Pulmonary artery endothelial cell (primary cell): ENCODE results near the gene SLC38A1. TPM values are rescaled to one million over a fixed set of nuclear protein-coding genes. Genes with fewer than 3 reads are reported as not detected.
"Not testable (repeated sequence)": the region's sequence is repeated elsewhere in the genome, so short reads cannot be mapped to it uniquely, and the experiment has no call there.

Experiments used
- DNase-seq: peaks from one replicate; pipeline ENCODE4 v3.0.0-alpha.2; 2011; ENCODE audit warnings: low read depth, low spot score
- total RNA-seq: library from RNA; depleted of rRNA; stranded (reverse); fragments of >200 nt; gene quantifications from 2 replicates; pipeline ENCODE4 v1.2.3, GENCODE V29; 2014

SLC38A1 gene
- total RNA-seq, 1 donor from 2014 or later = 66.2 TPM

GRCh38 chr12:46209170-46209569 is 59.7 kb downstream of the SLC38A1 start:
- DNase-seq = no peak

- no peak for DNase-seq
Observed at GRCh38 chr12:46208370-46208769, 60.5 kb downstream of the SLC38A1 start.

- no peak for DNase-seq
Observed at GRCh38 chr12:46207644-46208043, 61.2 kb downstream of the SLC38A1 start.

DNA sequence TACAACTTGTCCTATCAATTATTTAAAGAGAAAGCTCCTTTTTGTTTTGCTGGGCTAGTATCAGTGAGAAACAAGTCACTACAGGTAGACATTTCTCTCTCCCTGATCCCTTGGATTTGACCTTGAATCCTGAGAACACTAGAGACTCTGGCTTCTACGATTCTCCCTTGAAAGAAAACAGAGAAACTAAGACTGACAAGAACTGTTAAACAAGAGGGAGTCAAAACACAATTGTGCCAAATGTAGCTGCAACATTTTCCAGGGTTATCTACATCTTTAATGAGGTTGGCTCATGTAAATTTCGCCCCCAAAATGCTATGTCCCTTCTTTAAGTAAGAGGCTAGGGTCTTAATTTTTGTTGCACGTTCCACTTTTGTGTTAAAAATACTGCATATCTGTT is 62.4 kb downstream of the SLC38A1 start:
- DNase-seq = no peak

- no peak for DNase-seq
Observed at GRCh38 chr12:46205294-46205693, 63.5 kb downstream of the SLC38A1 start.

DNA sequence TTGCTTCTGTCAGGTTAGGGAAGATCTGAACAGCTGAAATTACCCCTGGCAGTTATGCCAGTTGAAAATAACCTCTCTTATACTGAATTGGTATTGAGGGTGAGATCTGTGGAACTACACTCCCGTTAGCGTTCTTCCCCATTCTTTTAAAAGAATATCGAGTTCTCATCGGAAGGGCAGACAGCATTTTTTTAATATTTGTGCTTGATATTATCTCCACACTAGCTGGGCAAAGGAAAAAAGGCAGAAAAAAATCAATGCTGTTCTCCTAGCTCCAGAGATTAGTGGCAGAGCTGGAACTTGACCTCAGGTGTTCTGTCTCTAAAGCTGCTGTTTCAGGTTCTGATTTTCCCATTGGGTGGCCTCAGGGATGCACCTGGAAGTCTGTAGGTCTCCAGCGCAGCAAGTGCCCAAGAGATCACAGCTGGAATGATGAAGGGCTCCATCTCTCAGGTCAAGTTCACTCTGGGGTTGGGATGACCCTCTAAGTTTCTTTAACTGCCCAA is 67.5 kb downstream of the SLC38A1 start:
- no peak for DNase-seq

GRCh38 chr12:46200551-46200950 is 68.3 kb downstream of the SLC38A1 start:
- no peak for DNase-seq

DNA sequence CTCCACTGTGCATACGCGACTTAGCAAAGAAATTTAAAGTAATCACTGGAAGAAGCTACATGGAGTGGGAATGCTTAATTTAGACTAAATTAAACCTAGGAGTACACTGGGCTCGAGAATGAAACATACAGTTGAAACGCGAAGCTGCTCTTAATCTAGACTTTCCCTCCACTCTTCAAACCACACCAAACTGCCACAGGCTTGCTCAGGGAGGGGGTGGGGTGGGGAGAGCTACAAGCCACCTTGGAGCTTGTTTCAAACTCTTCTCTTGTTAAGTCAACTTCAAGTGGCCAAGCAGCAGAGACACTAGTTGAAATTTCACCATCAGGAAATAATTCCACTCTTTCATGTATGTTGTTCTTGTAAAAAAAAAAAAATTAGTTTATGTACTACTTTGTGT is 69.9 kb downstream of the SLC38A1 start:
- no peak for DNase-seq

GRCh38 chr12:46197883-46198282 is 71.0 kb downstream of the SLC38A1 start:
- DNase-seq = no peak

DNA sequence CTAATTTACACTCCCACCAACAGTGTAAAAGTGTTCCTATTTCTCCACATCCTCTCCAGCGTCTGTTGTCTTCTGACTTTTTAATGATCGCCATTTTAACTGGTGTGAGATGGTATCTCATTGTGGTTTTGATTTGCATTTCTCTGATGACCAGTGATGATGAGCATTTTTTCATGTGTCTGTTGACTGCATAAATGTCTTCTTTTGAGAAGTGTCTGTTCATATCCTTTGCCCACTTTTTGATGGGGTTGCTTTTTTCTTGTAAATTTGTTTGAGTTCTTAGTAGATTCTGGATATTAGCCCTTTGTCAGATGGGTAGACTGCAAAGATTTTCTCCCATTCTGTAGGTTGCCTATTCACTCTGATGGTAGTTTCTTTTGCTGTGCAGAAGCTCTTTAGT is 78.3 kb downstream of the SLC38A1 start:
- DNase-seq = not testable (repeated sequence)

DNA sequence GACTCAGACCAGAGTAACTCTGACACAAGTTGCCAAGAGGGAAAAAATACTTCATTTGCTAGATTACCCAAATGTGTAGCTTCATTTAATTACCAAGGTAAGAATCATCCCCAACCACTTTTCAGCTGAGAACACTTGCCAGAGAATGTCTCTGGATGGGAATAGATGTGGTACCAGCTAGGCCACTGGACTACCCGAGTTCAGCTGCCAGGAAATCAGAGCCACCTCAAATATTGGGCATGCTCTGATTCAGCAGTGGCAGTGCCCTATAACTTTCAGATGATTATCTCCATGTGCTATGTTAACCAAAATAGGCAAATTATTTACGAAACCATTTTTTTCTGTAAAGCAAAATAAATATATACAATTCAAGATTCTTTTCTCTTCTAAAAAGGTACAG is 80.7 kb downstream of the SLC38A1 start:
- no peak for DNase-seq

DNA sequence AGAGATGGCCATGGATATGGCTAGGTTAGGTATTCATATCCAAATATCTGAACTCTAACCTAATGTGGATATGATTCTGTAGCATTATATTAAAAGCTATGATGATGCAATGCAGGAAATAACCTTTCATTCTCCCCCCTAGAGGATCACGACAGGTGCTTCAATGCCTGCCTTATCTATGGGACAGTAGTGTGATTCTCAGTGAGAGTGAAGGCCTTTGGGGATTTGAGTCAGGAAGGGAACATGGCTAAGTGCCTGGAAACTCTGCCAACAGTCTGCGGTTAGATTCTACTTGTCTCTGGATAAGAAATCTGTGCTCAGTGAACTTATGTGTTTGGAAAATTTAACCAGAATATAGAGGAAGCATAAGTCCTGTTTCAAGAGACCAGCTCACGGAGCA is 81.8 kb downstream of the SLC38A1 start:
- no peak for DNase-seq

GRCh38 chr12:46186088-46186487 is 82.8 kb downstream of the SLC38A1 start:
- DNase-seq = no peak

DNA sequence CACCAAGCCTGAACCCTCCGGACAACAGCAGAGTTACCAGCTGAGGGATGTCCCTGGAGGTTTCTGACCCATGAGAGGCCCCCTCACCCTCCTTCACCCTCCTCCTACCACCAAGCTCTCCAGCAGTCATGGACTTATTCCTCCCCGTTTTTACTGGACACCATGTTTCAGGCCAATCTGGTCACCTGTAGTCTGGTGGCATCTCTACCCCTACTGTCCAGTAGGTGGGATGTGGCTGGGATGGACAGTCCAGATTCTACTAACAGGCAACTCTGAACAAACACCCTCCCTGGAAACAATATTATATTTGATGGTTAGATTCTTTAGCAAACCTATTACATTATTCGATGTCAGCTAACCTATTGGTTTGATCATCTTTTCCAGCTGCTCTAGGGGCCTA is 83.2 kb downstream of the SLC38A1 start:
- DNase-seq = no peak

- no peak for DNase-seq
Observed at GRCh38 chr12:46184798-46185595, 83.8 kb downstream of the SLC38A1 start.

DNA sequence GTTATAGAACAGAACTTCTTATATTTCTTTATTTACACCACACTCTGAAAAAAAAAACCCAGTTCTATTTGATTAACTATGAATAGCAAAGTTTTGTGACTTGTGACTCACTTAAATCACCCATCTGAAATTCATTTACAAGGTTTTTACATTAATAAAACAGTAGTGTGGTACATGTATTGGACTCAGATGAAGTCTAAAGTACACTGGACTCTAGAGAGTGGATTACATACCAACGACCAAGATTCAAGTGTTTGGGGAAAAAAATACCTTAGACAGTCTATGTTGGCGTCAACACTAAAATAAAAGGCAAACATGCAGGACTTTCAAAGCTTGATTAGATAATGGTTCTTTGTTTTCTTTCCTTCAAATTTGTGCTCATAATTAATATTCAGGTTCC is 85.7 kb downstream of the SLC38A1 start:
- no peak for DNase-seq

GRCh38 chr12:46181465-46181864 is 87.4 kb downstream of the SLC38A1 start:
- DNase-seq = no peak

DNA sequence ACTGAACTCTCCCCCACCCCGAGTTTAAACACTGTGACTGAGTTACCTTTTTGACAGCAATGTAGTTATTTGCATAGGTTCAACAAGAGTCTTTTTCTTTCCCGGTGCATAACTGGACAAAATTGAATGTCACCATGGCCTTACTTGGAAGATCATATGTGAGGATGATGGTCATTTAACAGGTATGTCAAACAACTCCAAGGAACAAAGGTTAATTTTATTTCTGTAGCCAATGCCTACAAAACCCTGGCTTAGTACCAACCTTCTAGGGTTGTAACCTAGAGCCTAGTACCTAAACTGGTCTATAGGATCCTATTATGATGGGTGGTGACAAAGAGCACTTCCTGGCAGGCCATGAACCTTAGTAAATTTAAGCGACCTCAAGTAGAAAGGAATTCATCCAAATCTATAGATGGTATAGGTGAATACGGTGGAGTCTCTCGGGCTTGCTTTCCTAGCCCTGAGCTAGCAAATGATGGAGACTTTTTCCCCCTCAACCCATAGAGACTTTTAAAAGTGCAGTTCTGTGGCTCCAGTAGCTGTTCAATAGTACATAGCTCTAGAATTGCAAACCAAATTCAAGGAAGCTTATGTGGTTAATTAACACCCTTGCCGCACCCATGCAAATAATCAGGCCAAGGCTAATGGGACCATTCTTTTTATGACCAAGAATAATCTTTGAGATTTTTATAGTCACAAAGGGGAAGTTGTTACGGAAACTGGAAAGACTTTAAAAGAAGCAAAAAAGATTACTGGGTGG is 89.0 kb downstream of the SLC38A1 start:
- DNase-seq = no peak

DNA sequence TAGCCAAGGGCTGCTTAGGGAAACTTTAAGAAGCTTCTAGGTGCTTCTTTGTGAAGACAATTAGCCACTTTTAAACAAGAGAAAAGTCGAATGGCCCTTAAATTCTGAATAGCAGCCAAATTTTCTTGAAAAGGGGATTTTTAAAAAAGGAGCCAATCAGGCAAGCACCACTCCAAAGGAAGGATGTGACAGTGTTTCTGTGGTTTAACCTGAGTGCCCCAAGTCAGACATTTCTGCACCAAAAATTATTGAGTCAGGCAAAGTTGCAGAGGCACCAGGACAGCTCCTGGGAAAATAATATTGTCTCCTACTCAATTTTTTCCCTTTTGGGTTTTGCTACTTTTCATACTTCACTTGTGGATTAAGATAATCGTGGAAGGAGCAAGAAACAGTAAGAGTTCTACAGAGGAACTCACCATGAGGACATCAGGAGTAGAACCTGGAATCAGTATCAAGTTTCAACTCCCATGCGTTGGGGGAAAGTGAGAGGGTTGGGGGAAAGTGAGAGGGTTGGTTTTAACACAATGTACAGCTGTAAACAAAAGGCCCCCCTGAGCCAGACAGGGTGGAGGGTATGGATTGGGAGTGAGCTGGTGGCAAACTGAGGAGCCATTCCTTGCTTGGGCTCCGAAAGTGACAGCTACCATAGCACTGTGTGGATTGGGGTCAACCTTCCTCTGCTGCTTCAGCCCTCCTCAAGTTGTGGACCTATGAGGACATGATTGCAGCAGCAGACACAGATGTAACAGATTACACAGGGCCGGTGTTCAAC is 90.8 kb downstream of the SLC38A1 start:
- no peak for DNase-seq

- DNase-seq = no peak
Observed at GRCh38 chr12:46177025-46177424, 91.8 kb downstream of the SLC38A1 start.

- DNase-seq = no peak
Observed at GRCh38 chr12:46174919-46175318, 93.9 kb downstream of the SLC38A1 start.
